Psoas muscle (tissue), 8 donors: ENCODE data around the gene HM13. TPM values are rescaled to one million over a fixed set of nuclear protein-coding genes. Genes with fewer than 3 reads are reported as not detected.
A peak's percentile ranks its signal among the peaks of the same experiment; 100 is the strongest.
"Not testable (repeated sequence)": the region's sequence is repeated elsewhere in the genome, so short reads cannot be mapped to it uniquely, and the experiment has no call there.

ENCODE experiments used
- ATAC-seq, 4 donors: fragments of 200-7000 bp; cut with Tn5 transposase; one replicate each; pipeline ENCODE4 v1.9.1; 2020; ENCODE audit warnings: moderate library complexity in 3 of 4, mild to moderate bottlenecking in 2 of 4
- DNase-seq, 2 donors: peaks; one replicate each; pipeline ENCODE4 v3.0.0-alpha.2; 2020
- H3K27ac ChIP-seq: fragments of 200-600 bp; one replicate; pipeline ENCODE4 v1.8.0; 2022
- H3K27me3 ChIP-seq, 3 donors: fragments of 200-600 bp in 1 of 3; one replicate each; pipeline versions ENCODE4 v1.6.1 to v1.8.0; 2013 to 2022; ENCODE audit warnings: low read length in 2 of 3, mild to moderate bottlenecking in 2 of 3, moderate library complexity in 1 of 3; ENCODE audit not compliant: insufficient read depth in 3 of 3
- H3K36me3 ChIP-seq, 2 donors: fragments of 200-600 bp in 1 of 2; one replicate each; pipeline versions ENCODE4 v1.6.1 to v1.8.0; 2013 to 2022; ENCODE audit warnings: low read depth in 1 of 2, mild to moderate bottlenecking in 1 of 2, moderate library complexity in 1 of 2; ENCODE audit not compliant: insufficient read depth in 1 of 2
- H3K4me1 ChIP-seq: fragments of 200-600 bp; one replicate; pipeline ENCODE4 v1.8.0; 2022
- H3K4me3 ChIP-seq: fragments of 200-600 bp; one replicate; pipeline ENCODE4 v1.8.0; 2022; ENCODE audit warnings: mild to moderate bottlenecking
- H3K9me3 ChIP-seq: fragments of 200-600 bp; one replicate; pipeline ENCODE4 v1.8.0; 2022
- CTCF ChIP-seq: fragments of 200-600 bp; IDR thresholded peaks from one replicate; pipeline ENCODE4 v1.8.0; 2022; ENCODE audit warnings: antibody characterized with exemption
- WGBS, 3 donors: extraction: QIAGEN DNeasy Blood & Tissue Kit; methylation state at CpG; one replicate each; pipeline versions ENCODE4 v1.1.6 to v1.1.7; 2013; 5-methylcytosine and 5-hydroxymethylcytosine counted together
- intact Hi-C, 2 donors: fragments of 100-400 bp; cut with DNase I; formaldehyde crosslinking; loops; one replicate each; pipeline versions ENCODE4 v1.11.0 to v1.14.2; 2022
- long read RNA-seq, 2 donors: library from polyadenylated mRNA; unstranded; transcript quantifications; one replicate each; pipeline ENCODE4 v2.0.0, GENCODE V29; 2021
- polyA plus RNA-seq, 3 donors: library from polyadenylated mRNA; stranded (reverse); fragments of 200-250 nt; gene quantifications; one replicate each; pipeline ENCODE4 v1.2.3, GENCODE V29; 2013
- total RNA-seq, 4 donors: library from RNA; stranded (reverse); fragmentation: NEBNext Ultra II Directional in 2 of 4; extraction: Animal tissue kit (Norgen Biotek cat#: 25700) in 2 of 4; gene quantifications; one replicate each; pipeline versions ENCODE4 v1.2.1 to v1.2.4, GENCODE V29; 2021 to 2023
- donor health status: healthy with polysubstance abuse.
- donor health status: DM: no; HTN: no; CAD: no; lungs with moderate emphysema.
- donor health status: Bipolar disorder and iron deficiency.
- donor health status: healthy.
- donor health status: DM: yes; HTN: yes; CAD: no.
- donor health status: DM: no; HTN: no; CAD: no.
- donor health status: DM: no; HTN: no; CAD: no.
- donor health status: DM: yes; HTN: yes; CAD: no.

Gene HM13
- total RNA-seq = 10 to 100 TPM; 32.4 to 62.5 (median 49.2) TPM
- 100 to 1,000 TPM in 1 of 3 donors, 10 to 100 TPM in 2; 44.0 to 112 (median 48.4) TPM for polyA plus RNA-seq
- long read RNA-seq, donor 1, transcript HM13-204 (13 exons, 3,810 nt) = minor isoform, 12 of 50 reads
- long read RNA-seq, donor 1, transcript HM13-202 (12 exons, 1,606 nt) = major isoform, 14 of 50 reads
- long read RNA-seq, donor 1, transcript HM13-201 (13 exons, 1,809 nt) = minor isoform, 13 of 50 reads
- long read RNA-seq, donor 1, partial matches to known transcripts = 1 of 50 reads
- long read RNA-seq, donor 1, other reads (novel, unspliced or antisense) = 9 of 50 reads
- long read RNA-seq, donor 2, transcript HM13-202 (12 exons, 1,606 nt) = minor isoform, 16 of 150 reads
- long read RNA-seq, donor 2, transcript HM13-204 (13 exons, 3,810 nt) = minor isoform, 40 of 150 reads
- long read RNA-seq, donor 2, transcript HM13-201 (13 exons, 1,809 nt) = major isoform, 50 of 150 reads
- long read RNA-seq, donor 2, partial matches to known transcripts = 9 of 150 reads
- long read RNA-seq, donor 2, other reads (novel, unspliced or antisense) = 32 of 150 reads

GRCh38 chr20:31514154-31515071 is at the start of gene HM13:
HM13 (plus strand) TSS chr20:31514442; CDS start chr20:31514552, 110 bp downstream.
- Histone ChIP-seq H3K27me3 (no peaks in the 10 kb centered on the region), H3K27ac (peak within 1 kb of the TSS; percentile 95), H3K9me3 (no peaks in the 10 kb centered on the region), H3K36me3 (peaks cover 2 to 15% of the 10 kb centered on the region in 2 donors), H3K4me1 (peaks cover 33% of the 10 kb centered on the region), H3K4me3 (peak within 1 kb of the TSS; percentile 99)
- intact Hi-C loops = no loop called here
- DNase-seq (peak; percentile 92 to 96), ATAC-seq (peak; percentile 96 to 99 (median 96))
- WGBS, 3 donors = 0% methylated on average over 81 to 86 of the region's 86 CpGs
- TF ChIP-seq CTCF = peak; percentile 96

GRCh38 chr20:31470946-31471345 is 43.3 kb upstream of the HM13 start:
- intact Hi-C loops, H3K27me3 ChIP-seq, H3K36me3 ChIP-seq, ATAC-seq, H3K9me3 ChIP-seq, H3K27ac ChIP-seq, DNase-seq, H3K4me1 ChIP-seq, H3K4me3 ChIP-seq: not testable (repeated sequence)
- WGBS, 3 donors = 60 to 95% (median 94%) methylated on average over 4 to 20 of the region's 33 CpGs

GRCh38 chr20:31472395-31473330 is 41.6 kb upstream of the HM13 start:
- Histone ChIP-seq H3K27me3 (peaks cover 2 to 18% (median 7%) of the 10 kb centered on the region in 3 donors), H3K4me1 (no peaks in the 10 kb centered on the region), H3K9me3 (no peaks in the 10 kb centered on the region), H3K36me3 (no peaks in the 10 kb centered on the region), H3K27ac (no peak overlapping the region), H3K4me3 (no peak overlapping the region)
- ATAC-seq (no peak), DNase-seq (no peak)
- WGBS, 3 donors = 36 to 37% (median 36%) methylated on average over 7 of the region's 8 CpGs
- TF ChIP-seq CTCF = no peak
- intact Hi-C loops = no loop called here

GRCh38 chr20:31473331-31474096 is 40.7 kb upstream of the HM13 start:
- 76 to 82% (median 79%) methylated on average over 5 of the region's 5 CpGs for WGBS, 3 donors
- intact Hi-C loops = no loop called here
- Histone ChIP-seq H3K27me3 (peaks cover 0 to 18% (median 7%) of the 10 kb centered on the region in 3 donors), H3K4me1 (no peaks in the 10 kb centered on the region), H3K36me3 (no peaks in the 10 kb centered on the region), H3K4me3 (no peak overlapping the region), H3K27ac (no peak overlapping the region), H3K9me3 (no peaks in the 10 kb centered on the region)
- DNase-seq (no peak), ATAC-seq (no peak)
- TF ChIP-seq CTCF = no peak
